Adrenal gland (tissue), 12 donors: ENCODE data around the gene PYCR2. TPM values are rescaled to one million over a fixed set of nuclear protein-coding genes. Genes with fewer than 3 reads are reported as not detected.
A peak's percentile ranks its signal among the peaks of the same experiment; 100 is the strongest.

Experiments used
- DNase-seq, 7 donors: peaks; one replicate each; pipeline ENCODE4 v3.0.0-alpha.2; 2019 to 2020
- H3K27ac ChIP-seq, 5 donors: fragments of 200-600 bp; sonication (generic) in 4 of 5; 1 replicate in 3 of 5; 2 replicates in 2 of 5; pipeline versions ENCODE4 v1.5.1 to v1.8.0; 2016 to 2020; ENCODE audit warnings: mild to moderate bottlenecking in 1 of 5
- H3K27me3 ChIP-seq: fragments of 200-600 bp; 2 replicates; pipeline ENCODE4 v1.8.0; 2021
- H3K36me3 ChIP-seq, 2 donors: fragments of 200-600 bp; replicated peaks in 1 of 2; 1 replicate in 1 of 2; 2 replicates in 1 of 2; pipeline versions ENCODE4 v1.5.1 to v1.8.0; 2018 to 2022
- H3K4me1 ChIP-seq, 2 donors: fragments of 200-600 bp; replicated peaks in 1 of 2; 1 replicate in 1 of 2; 2 replicates in 1 of 2; pipeline versions ENCODE4 v1.5.1 to v1.8.0; 2018 to 2021
- H3K4me3 ChIP-seq, 4 donors: fragments of 200-600 bp; sonication (generic) in 3 of 4; one replicate each; pipeline ENCODE4 v1.5.1; 2016 to 2018
- H3K9me3 ChIP-seq, 3 donors: fragments of 200-600 bp; sonication (generic) in 1 of 3; replicated peaks in 1 of 3; 1 replicate in 2 of 3; 2 replicates in 1 of 3; pipeline versions ENCODE4 v1.5.1 to v1.8.0; 2016 to 2021
- CTCF ChIP-seq, 6 experiments: fragments of 450-650 bp in 4 of 6; fragments of 200-600 bp in 2 of 6; sonication (generic) in 1 of 6; IDR thresholded peaks; 1 replicate in 5 of 6; 2 replicates in 1 of 6; pipeline versions ENCODE4 v1.5.1 to v1.8.0; 2016 to 2021; ENCODE audit warnings: antibody characterized with exemption in 6 of 6, mild to moderate bottlenecking in 2 of 6, moderate library complexity in 1 of 6
- POLR2A ChIP-seq, 2 donors: fragments of 450-650 bp; IDR thresholded peaks; one replicate each; pipeline ENCODE4 v1.6.1; 2017; ENCODE audit warnings: antibody characterized with exemption in 2 of 2, mild to moderate bottlenecking in 2 of 2, moderate library complexity in 1 of 2
- WGBS, 4 donors: extraction: QIAGEN DNeasy Blood & Tissue Kit in 2 of 4; methylation state at CpG; one replicate each; pipeline versions ENCODE4 v1.1.5 to v1.1.7; 2013 to 2017; 5-methylcytosine and 5-hydroxymethylcytosine counted together
- intact Hi-C, 2 donors: fragments of 100-400 bp; cut with DNase I; formaldehyde crosslinking; loops; one replicate each; pipeline versions ENCODE4 v1.14.1 to v1.15.0; 2022 to 2023
- polyA plus RNA-seq, 3 donors: library from polyadenylated mRNA; stranded (reverse); fragments of 200-250 nt in 2 of 3; fragments of 350-450 nt in 1 of 3; fragmentation: Illumina TruSeq in 1 of 3; extraction: RNeasy Lipid Tissue Mini Kit (QIAGEN cat#74804) in 1 of 3; gene quantifications; one replicate each; pipeline ENCODE4 v1.2.3, GENCODE V29; 2013 to 2014
- total RNA-seq, 9 donors: library from RNA; depleted of rRNA in 4 of 9; stranded (reverse); fragments of >200 nt in 4 of 9; fragments of 120-200 nt in 1 of 9; fragmentation: NEBNext Ultra II Directional in 1 of 9; extraction: Animal tissue kit (Norgen Biotek cat#: 25700) in 1 of 9; gene quantifications; one replicate each; pipeline versions ENCODE4 v1.1.0 to v1.2.4, GENCODE V29; 2013 to 2023
- donor health status: healthy with polysubstance abuse.
- donor health status: Bipolar disorder and iron deficiency.
- donor health status: DM: yes; HTN: yes; CAD: no.
- donor health status: DM: no; HTN: no; CAD: no.
- donor health status: DM: no; HTN: no; CAD: no.
- donor health status: DM: yes; HTN: yes; CAD: no.

The PYCR2 gene
- total and polyA plus RNA-seq, 12 donors, result 76.0 to 135 (median 84.2) TPM

GRCh38 chr1:225926551-225927113 lies 2.6 kb upstream of the PYCR2 start:
- intact Hi-C loops, result no loop called here
- Histone ChIP-seq H3K36me3 (peaks cover 0 to 3% of the 10 kb centered on the region in 2 donors), H3K4me1 (peaks cover 6 to 16% of the 10 kb centered on the region in 2 donors), H3K27ac (no peak overlapping the region), H3K4me3 (no peak overlapping the region), H3K27me3 (no peaks in the 10 kb centered on the region), H3K9me3 (no peaks in the 10 kb centered on the region)
- 76 to 88% (median 86%) methylated on average over 3 of the region's 3 CpGs for WGBS, 4 donors
- no peak for DNase-seq
- no peak for TF ChIP-seq POLR2A (IDR thresholded peaks at IDR 0.05)

GRCh38 chr1:225923381-225923691 lies 714 bp downstream of the PYCR2 start:
- peak overlapping the region; percentile 64 to 96 (median 82) for H3K27ac ChIP-seq
- 0 to 4% (median 1%) methylated on average over 2 to 8 of the region's 8 CpGs for WGBS, 4 donors
- peaks cover 0 to 13% of the 10 kb centered on the region in 2 donors for H3K36me3 ChIP-seq
- no peak for TF ChIP-seq CTCF (IDR thresholded peaks at IDR 0.05)
- no peak for TF ChIP-seq POLR2A (IDR thresholded peaks at IDR 0.05)
- H3K4me1 ChIP-seq, result peaks cover 6 to 33% of the 10 kb centered on the region in 2 donors
- H3K9me3 ChIP-seq, result no peaks in the 10 kb centered on the region
- H3K27me3 ChIP-seq, result no peaks in the 10 kb centered on the region
- intact Hi-C loops, result no loop called here
- DNase-seq, result peak in 1 of 7 donors; percentile 32
- peak overlapping the region; percentile 25 to 98 (median 66) for H3K4me3 ChIP-seq

- 89 to 100% (median 91%) methylated on average over 5 to 23 of the region's 23 CpGs for WGBS, 4 donors
- no peak for DNase-seq
- no peak overlapping the region for H3K4me3 ChIP-seq
- no peaks in the 10 kb centered on the region for H3K9me3 ChIP-seq
- peaks cover 6 to 33% of the 10 kb centered on the region in 2 donors for H3K4me1 ChIP-seq
- no peaks in the 10 kb centered on the region for H3K27me3 ChIP-seq
- H3K27ac ChIP-seq, result no peak overlapping the region
- no peak for TF ChIP-seq POLR2A (IDR thresholded peaks at IDR 0.05)
- TF ChIP-seq CTCF (IDR thresholded peaks at IDR 0.05), result no peak
- intact Hi-C loops, result no loop called here
- H3K36me3 ChIP-seq, result peaks cover 0 to 20% of the 10 kb centered on the region in 2 donors
Measured at GRCh38 chr1:225921734-225922709, 2.0 kb downstream of the PYCR2 start.

GRCh38 chr1:225919906-225920305 lies 4.1 kb downstream of the PYCR2 start:
- intact Hi-C loops, result loop anchor here (10.0 kb wide), 2 partner anchors 75 to 145 kb away; partner anchors contain the start of gene SRP9 (in 1 of the 2)
- WGBS, 4 donors, result 22 to 35% (median 24%) methylated on average over 5 of the region's 5 CpGs

More at GRCh38 chr1:225919906-225920305, 4.1 kb downstream of the PYCR2 start:
- Histone ChIP-seq H3K4me1 (peaks cover 5 to 32% of the 10 kb centered on the region in 2 donors), H3K27me3 (no peaks in the 10 kb centered on the region), H3K4me3 (no peak overlapping the region), H3K36me3 (peaks cover 0 to 20% of the 10 kb centered on the region in 2 donors), H3K27ac (peak overlapping the region in 2 of 5 donors; percentile 36 to 60), H3K9me3 (no peaks in the 10 kb centered on the region)
- DNase-seq, result peak; percentile 61 to 92 (median 85)
- TF ChIP-seq CTCF (IDR thresholded peaks at IDR 0.05) (no peak), POLR2A (IDR thresholded peaks at IDR 0.05) (no peak)
